BLaER1 (cell line): ENCODE results near the gene FBXO48.

Experiments
- H3K27ac ChIP-seq: shearing (Covaris generic); formaldehyde crosslinking; 2 replicates; pipeline ENCODE4 v1.8.1; 2022
- H3K27me3 ChIP-seq: shearing (Covaris generic); formaldehyde crosslinking; 2 replicates; pipeline ENCODE4 v1.8.1; 2022
- H3K36me3 ChIP-seq: shearing (Covaris generic); formaldehyde crosslinking; 2 replicates; pipeline ENCODE4 v1.8.1; 2022
- H3K4me1 ChIP-seq: shearing (Covaris generic); formaldehyde crosslinking; 2 replicates; pipeline ENCODE4 v1.8.1; 2022
- H3K4me2 ChIP-seq: shearing (Covaris generic); formaldehyde crosslinking; 2 replicates; pipeline ENCODE4 v1.8.1; 2022
- H3K4me3 ChIP-seq: shearing (Covaris generic); formaldehyde crosslinking; 2 replicates; pipeline ENCODE4 v1.8.1; 2022
- H3K9ac ChIP-seq: shearing (Covaris generic); formaldehyde crosslinking; 2 replicates; pipeline ENCODE4 v1.8.1; 2022
- H3K9me3 ChIP-seq: shearing (Covaris generic); formaldehyde crosslinking; 2 replicates; pipeline ENCODE4 v1.8.1; 2022
- H4K20me1 ChIP-seq: shearing (Covaris generic); formaldehyde crosslinking; 2 replicates; pipeline ENCODE4 v1.8.1; 2022
- Cebpa-rat ChIP-seq: shearing (Covaris generic); IDR thresholded peaks from 2 replicates; pipeline ENCODE4 v1.8.1; 2022

The FBXO48 gene

GRCh38 chr2:68475110-68475509, 8.0 kb upstream of the FBXO48 start:
- no peak for TF ChIP-seq Cebpa-rat
- no peak overlapping the region for H3K27ac ChIP-seq
- no peaks in the 10 kb centered on the region for H3K27me3 ChIP-seq
- no peak overlapping the region for H3K9ac ChIP-seq
- no peak overlapping the region for H3K4me2 ChIP-seq
- H3K36me3 ChIP-seq, result peaks cover 8% of the 10 kb centered on the region; the same call in 1 of the 2 replicates
- H3K9me3 ChIP-seq, result no peaks in the 10 kb centered on the region
- no peaks in the 10 kb centered on the region for H3K4me1 ChIP-seq
- no peak overlapping the region for H3K4me3 ChIP-seq
- no peaks in the 10 kb centered on the region for H4K20me1 ChIP-seq

- no peak overlapping the region for H3K4me3 ChIP-seq
- TF ChIP-seq Cebpa-rat, result no peak
- no peaks in the 10 kb centered on the region for H3K27me3 ChIP-seq
- H3K4me2 ChIP-seq, result no peak overlapping the region
- H4K20me1 ChIP-seq, result no peaks in the 10 kb centered on the region
- H3K9me3 ChIP-seq, result no peaks in the 10 kb centered on the region
- H3K27ac ChIP-seq, result no peak overlapping the region
- H3K9ac ChIP-seq, result no peak overlapping the region
- peaks cover 8% of the 10 kb centered on the region; the same call in 1 of the 2 replicates for H3K36me3 ChIP-seq
- peaks cover 10% of the 10 kb centered on the region for H3K4me1 ChIP-seq
Measured at GRCh38 chr2:68472796-68473414, 5.8 kb upstream of the FBXO48 start.

- Histone ChIP-seq H3K27me3 (no peaks in the 10 kb centered on the region), H3K27ac (no peak overlapping the region), H3K4me1 (peaks cover 13% of the 10 kb centered on the region), H3K4me3 (no peak overlapping the region), H4K20me1 (no peaks in the 10 kb centered on the region), H3K9ac (no peak overlapping the region), H3K4me2 (no peak overlapping the region), H3K9me3 (no peaks in the 10 kb centered on the region), H3K36me3 (no peaks in the 10 kb centered on the region)
- no peak for TF ChIP-seq Cebpa-rat
Measured at GRCh38 chr2:68471385-68471784, 4.3 kb upstream of the FBXO48 start.

GRCh38 chr2:68469935-68470334, 2.8 kb upstream of the FBXO48 start:
- Histone ChIP-seq H3K4me3 (no peak overlapping the region), H3K4me1 (peaks cover 22% of the 10 kb centered on the region), H3K4me2 (no peak overlapping the region), H3K27me3 (no peaks in the 10 kb centered on the region), H3K9ac (no peak overlapping the region), H3K9me3 (no peaks in the 10 kb centered on the region), H3K27ac (no peak overlapping the region), H4K20me1 (no peaks in the 10 kb centered on the region), H3K36me3 (no peaks in the 10 kb centered on the region)
- no peak; the same call in 1 of the 2 replicates for TF ChIP-seq Cebpa-rat

DNA sequence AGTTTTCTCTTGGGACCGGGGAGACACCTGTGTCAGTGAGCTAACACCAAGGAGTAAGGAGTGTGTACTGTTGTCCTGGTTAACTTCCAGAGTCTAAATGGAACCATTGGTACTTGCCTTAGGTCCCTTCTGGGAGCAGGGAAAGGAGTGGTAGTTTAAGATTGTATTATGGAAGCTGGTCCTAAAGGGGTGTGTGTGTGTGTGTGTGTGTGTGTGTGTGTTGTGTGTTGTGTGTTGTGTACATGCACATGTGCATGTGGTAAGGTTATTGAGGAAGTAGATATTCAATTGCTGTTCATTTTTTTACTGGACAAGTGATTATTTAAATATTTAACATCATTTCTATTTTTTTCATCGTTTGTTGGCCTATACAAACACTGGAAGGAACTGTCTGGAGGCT, 1.7 kb upstream of the FBXO48 start:
- H4K20me1 ChIP-seq, result no peaks in the 10 kb centered on the region
- peaks cover 22% of the 10 kb centered on the region for H3K4me1 ChIP-seq
- no peak overlapping the region for H3K4me3 ChIP-seq
- no peaks in the 10 kb centered on the region for H3K27me3 ChIP-seq
- H3K9ac ChIP-seq, result no peak overlapping the region
- no peaks in the 10 kb centered on the region for H3K36me3 ChIP-seq
- H3K9me3 ChIP-seq, result no peaks in the 10 kb centered on the region
- H3K4me2 ChIP-seq, result peak overlapping the region; percentile 88
- no peak overlapping the region for H3K27ac ChIP-seq
- no peak for TF ChIP-seq Cebpa-rat

DNA sequence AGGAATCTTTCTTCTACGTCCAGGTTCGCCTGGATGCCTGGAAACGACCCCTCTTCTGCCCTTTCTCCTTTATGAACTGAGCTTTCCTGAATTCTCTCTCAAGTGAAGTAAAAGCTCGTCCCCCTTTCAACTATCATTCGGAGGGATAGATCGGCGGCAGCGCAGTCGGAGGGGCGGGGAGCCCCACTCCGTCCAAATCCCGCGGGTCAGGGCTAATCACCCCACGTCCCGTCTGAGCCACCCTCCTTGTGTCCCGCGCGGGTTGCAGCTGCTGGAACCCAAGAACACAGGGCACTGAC, 367 bp downstream of the FBXO48 start:
- H3K36me3 ChIP-seq, result no peaks in the 10 kb centered on the region
- H3K4me3 ChIP-seq, result peak overlapping the region; percentile 78
- H3K9me3 ChIP-seq, result no peaks in the 10 kb centered on the region
- peak overlapping the region; percentile 82 for H3K9ac ChIP-seq
- no peaks in the 10 kb centered on the region for H3K27me3 ChIP-seq
- H4K20me1 ChIP-seq, result no peaks in the 10 kb centered on the region
- peak overlapping the region; percentile 54 for H3K27ac ChIP-seq
- peak overlapping the region; percentile 91 for H3K4me2 ChIP-seq
- peaks cover 22% of the 10 kb centered on the region for H3K4me1 ChIP-seq
- TF ChIP-seq Cebpa-rat, result no peak

DNA sequence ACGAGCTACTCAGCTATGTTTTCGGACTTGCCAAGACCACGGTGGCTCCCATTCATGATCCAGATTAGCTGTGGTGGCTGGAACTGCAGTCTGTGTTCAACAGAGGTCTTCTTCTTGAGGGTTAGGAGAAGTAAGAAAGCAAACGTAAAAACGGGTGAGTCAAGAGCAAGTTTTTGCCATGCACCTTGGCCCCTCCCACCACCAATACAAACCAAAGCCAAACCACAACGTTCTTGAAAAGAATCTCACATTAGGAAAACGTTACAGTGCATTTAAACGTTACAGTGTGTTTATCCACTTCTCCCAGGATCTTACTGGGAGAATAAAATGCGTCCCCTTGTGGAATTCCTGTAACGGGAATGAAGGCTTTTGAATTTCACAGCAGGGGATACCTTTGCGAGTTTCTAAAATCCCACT, 725 bp downstream of the FBXO48 start:
- H3K4me3 ChIP-seq, result peak overlapping the region; percentile 78
- TF ChIP-seq Cebpa-rat, result no peak
- H3K9me3 ChIP-seq, result no peaks in the 10 kb centered on the region
- H3K36me3 ChIP-seq, result no peaks in the 10 kb centered on the region
- peak overlapping the region; percentile 54; the same call in 1 of the 2 replicates for H3K27ac ChIP-seq
- peaks cover 22% of the 10 kb centered on the region for H3K4me1 ChIP-seq
- H3K4me2 ChIP-seq, result peak overlapping the region; percentile 91
- H4K20me1 ChIP-seq, result no peaks in the 10 kb centered on the region
- peak overlapping the region; percentile 82 for H3K9ac ChIP-seq
- no peaks in the 10 kb centered on the region for H3K27me3 ChIP-seq

DNA sequence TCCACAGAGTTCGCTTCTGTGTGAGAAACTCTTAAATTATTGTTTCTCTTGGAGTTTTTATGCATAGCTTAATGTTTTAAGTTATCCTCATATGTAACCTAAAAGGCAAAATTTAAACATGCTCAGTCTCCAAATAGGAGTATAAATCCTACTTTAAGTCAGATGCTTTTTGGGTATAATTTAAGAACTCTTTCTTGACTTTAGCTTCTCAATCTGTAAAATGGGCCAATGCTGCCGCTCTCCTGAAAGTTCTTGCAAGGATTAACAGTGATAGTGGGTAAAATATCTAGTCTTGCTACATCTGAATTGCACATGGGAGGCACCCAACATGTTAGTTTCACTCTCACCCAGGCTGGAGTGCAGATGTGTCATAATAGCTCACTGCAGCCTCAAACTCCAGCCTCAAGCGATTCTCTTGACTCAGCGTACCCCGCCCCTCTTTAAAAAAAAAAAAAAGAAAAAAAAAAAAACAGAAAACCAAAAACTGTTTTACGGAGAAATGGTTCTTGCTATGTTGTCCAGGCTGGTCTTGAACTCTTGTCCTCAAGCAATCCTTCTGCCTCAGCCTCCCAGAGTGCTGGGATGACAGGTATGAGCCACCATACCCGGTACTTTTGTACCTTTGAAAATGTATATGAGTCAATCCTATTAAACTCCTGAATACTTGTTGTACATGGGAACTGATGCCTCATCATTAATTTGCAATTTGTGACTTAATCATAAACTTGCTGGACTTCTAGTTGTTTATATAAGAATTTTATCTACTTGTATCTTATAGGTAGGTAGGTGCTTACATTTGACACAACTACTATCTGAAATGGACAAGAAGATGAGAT, 1.8 kb downstream of the FBXO48 start:
- Histone ChIP-seq H3K36me3 (no peaks in the 10 kb centered on the region), H3K9me3 (no peaks in the 10 kb centered on the region), H4K20me1 (no peaks in the 10 kb centered on the region), H3K4me3 (no peak overlapping the region), H3K4me2 (peak overlapping the region; percentile 91; the same call in 1 of the 2 replicates), H3K27ac (no peak overlapping the region), H3K27me3 (no peaks in the 10 kb centered on the region), H3K4me1 (peaks cover 22% of the 10 kb centered on the region), H3K9ac (no peak overlapping the region)
- no peak for TF ChIP-seq Cebpa-rat

- Histone ChIP-seq H4K20me1 (no peaks in the 10 kb centered on the region), H3K9ac (no peak overlapping the region), H3K4me3 (no peak overlapping the region), H3K27me3 (no peaks in the 10 kb centered on the region), H3K27ac (no peak overlapping the region), H3K4me2 (no peak overlapping the region), H3K9me3 (no peaks in the 10 kb centered on the region), H3K36me3 (no peaks in the 10 kb centered on the region), H3K4me1 (peaks cover 22% of the 10 kb centered on the region)
- no peak for TF ChIP-seq Cebpa-rat
Measured at GRCh38 chr2:68464651-68465050, 2.4 kb downstream of the FBXO48 start.

GRCh38 chr2:68463287-68463877, 3.7 kb downstream of the FBXO48 start:
- no peak overlapping the region for H3K4me2 ChIP-seq
- no peak overlapping the region for H3K27ac ChIP-seq
- H3K9ac ChIP-seq, result no peak overlapping the region
- no peaks in the 10 kb centered on the region for H3K9me3 ChIP-seq
- H4K20me1 ChIP-seq, result no peaks in the 10 kb centered on the region
- no peak overlapping the region for H3K4me3 ChIP-seq
- no peaks in the 10 kb centered on the region for H3K36me3 ChIP-seq
- H3K27me3 ChIP-seq, result no peaks in the 10 kb centered on the region
- H3K4me1 ChIP-seq, result peaks cover 17% of the 10 kb centered on the region
- no peak for TF ChIP-seq Cebpa-rat
